Psoas muscle (tissue), 8 donors: ENCODE measurements around the gene PCNX4. TPM values are rescaled to one million over a fixed set of nuclear protein-coding genes. Genes with fewer than 3 reads are reported as not detected.
A peak's percentile ranks its signal among the peaks of the same experiment; 100 is the strongest.

Experiments
- ATAC-seq, 4 donors: fragments of 200-7000 bp; cut with Tn5 transposase; one replicate each; pipeline ENCODE4 v1.9.1; 2020; ENCODE audit warnings: moderate library complexity in 3 of 4, mild to moderate bottlenecking in 2 of 4
- DNase-seq, 2 donors: peaks; one replicate each; pipeline ENCODE4 v3.0.0-alpha.2; 2020
- H3K27ac ChIP-seq: fragments of 200-600 bp; one replicate; pipeline ENCODE4 v1.8.0; 2022
- H3K27me3 ChIP-seq, 3 donors: fragments of 200-600 bp in 1 of 3; one replicate each; pipeline versions ENCODE4 v1.6.1 to v1.8.0; 2013 to 2022; ENCODE audit warnings: low read length in 2 of 3, mild to moderate bottlenecking in 2 of 3, moderate library complexity in 1 of 3; ENCODE audit not compliant: insufficient read depth in 3 of 3
- H3K36me3 ChIP-seq, 2 donors: fragments of 200-600 bp in 1 of 2; one replicate each; pipeline versions ENCODE4 v1.6.1 to v1.8.0; 2013 to 2022; ENCODE audit warnings: low read depth in 1 of 2, mild to moderate bottlenecking in 1 of 2, moderate library complexity in 1 of 2; ENCODE audit not compliant: insufficient read depth in 1 of 2
- H3K4me1 ChIP-seq: fragments of 200-600 bp; one replicate; pipeline ENCODE4 v1.8.0; 2022
- H3K4me3 ChIP-seq: fragments of 200-600 bp; one replicate; pipeline ENCODE4 v1.8.0; 2022; ENCODE audit warnings: mild to moderate bottlenecking
- H3K9me3 ChIP-seq: fragments of 200-600 bp; one replicate; pipeline ENCODE4 v1.8.0; 2022
- WGBS, 3 donors: extraction: QIAGEN DNeasy Blood & Tissue Kit; methylation state at CpG; one replicate each; pipeline versions ENCODE4 v1.1.6 to v1.1.7; 2013; 5-methylcytosine and 5-hydroxymethylcytosine counted together
- intact Hi-C, 2 donors: fragments of 100-400 bp; cut with DNase I; formaldehyde crosslinking; loops; one replicate each; pipeline versions ENCODE4 v1.11.0 to v1.14.2; 2022
- polyA plus RNA-seq, 3 donors: library from polyadenylated mRNA; stranded (reverse); fragments of 200-250 nt; gene quantifications; one replicate each; pipeline ENCODE4 v1.2.3, GENCODE V29; 2013
- total RNA-seq, 4 donors: library from RNA; stranded (reverse); fragmentation: NEBNext Ultra II Directional in 2 of 4; extraction: Animal tissue kit (Norgen Biotek cat#: 25700) in 2 of 4; gene quantifications; one replicate each; pipeline versions ENCODE4 v1.2.1 to v1.2.4, GENCODE V29; 2021 to 2023
- TF ChIP-seq, protein P1 (sequence below): fragments of 200-600 bp; IDR thresholded peaks from one replicate; pipeline ENCODE4 v1.8.0; 2022; ENCODE audit warnings: antibody characterized with exemption
- donor health status: healthy with polysubstance abuse.
- donor health status: DM: no; HTN: no; CAD: no; lungs with moderate emphysema.
- donor health status: Bipolar disorder and iron deficiency.
- donor health status: healthy.
- donor health status: DM: yes; HTN: yes; CAD: no.
- donor health status: DM: no; HTN: no; CAD: no.
- donor health status: DM: no; HTN: no; CAD: no.
- donor health status: DM: yes; HTN: yes; CAD: no.

PCNX4 gene
- total and polyA plus RNA-seq, 7 donors = 13.0 to 41.4 (median 24.4) TPM

- TF ChIP-seq, protein P1, sequence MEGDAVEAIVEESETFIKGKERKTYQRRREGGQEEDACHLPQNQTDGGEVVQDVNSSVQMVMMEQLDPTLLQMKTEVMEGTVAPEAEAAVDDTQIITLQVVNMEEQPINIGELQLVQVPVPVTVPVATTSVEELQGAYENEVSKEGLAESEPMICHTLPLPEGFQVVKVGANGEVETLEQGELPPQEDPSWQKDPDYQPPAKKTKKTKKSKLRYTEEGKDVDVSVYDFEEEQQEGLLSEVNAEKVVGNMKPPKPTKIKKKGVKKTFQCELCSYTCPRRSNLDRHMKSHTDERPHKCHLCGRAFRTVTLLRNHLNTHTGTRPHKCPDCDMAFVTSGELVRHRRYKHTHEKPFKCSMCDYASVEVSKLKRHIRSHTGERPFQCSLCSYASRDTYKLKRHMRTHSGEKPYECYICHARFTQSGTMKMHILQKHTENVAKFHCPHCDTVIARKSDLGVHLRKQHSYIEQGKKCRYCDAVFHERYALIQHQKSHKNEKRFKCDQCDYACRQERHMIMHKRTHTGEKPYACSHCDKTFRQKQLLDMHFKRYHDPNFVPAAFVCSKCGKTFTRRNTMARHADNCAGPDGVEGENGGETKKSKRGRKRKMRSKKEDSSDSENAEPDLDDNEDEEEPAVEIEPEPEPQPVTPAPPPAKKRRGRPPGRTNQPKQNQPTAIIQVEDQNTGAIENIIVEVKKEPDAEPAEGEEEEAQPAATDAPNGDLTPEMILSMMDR = no peak
- H3K36me3 ChIP-seq = no peaks in the 10 kb centered on the region
- no peak overlapping the region for H3K27ac ChIP-seq
- no peak for DNase-seq
- H3K4me1 ChIP-seq = no peaks in the 10 kb centered on the region
- no peak overlapping the region for H3K4me3 ChIP-seq
- 40 to 66% (median 51%) methylated on average over 2 of the region's 2 CpGs for WGBS, 3 donors
- H3K9me3 ChIP-seq = peaks cover 7% of the 10 kb centered on the region
- ATAC-seq = no peak
- intact Hi-C loops = loop anchor here (10.0 kb wide), 2 partner anchors 129 to 369 kb away; no protein-coding TSS in a partner anchor
- H3K27me3 ChIP-seq = no peaks in the 10 kb centered on the region
These were observed 104.6 kb downstream of the PCNX4 start for GRCh38 chr14:60196291-60196690.

DNA sequence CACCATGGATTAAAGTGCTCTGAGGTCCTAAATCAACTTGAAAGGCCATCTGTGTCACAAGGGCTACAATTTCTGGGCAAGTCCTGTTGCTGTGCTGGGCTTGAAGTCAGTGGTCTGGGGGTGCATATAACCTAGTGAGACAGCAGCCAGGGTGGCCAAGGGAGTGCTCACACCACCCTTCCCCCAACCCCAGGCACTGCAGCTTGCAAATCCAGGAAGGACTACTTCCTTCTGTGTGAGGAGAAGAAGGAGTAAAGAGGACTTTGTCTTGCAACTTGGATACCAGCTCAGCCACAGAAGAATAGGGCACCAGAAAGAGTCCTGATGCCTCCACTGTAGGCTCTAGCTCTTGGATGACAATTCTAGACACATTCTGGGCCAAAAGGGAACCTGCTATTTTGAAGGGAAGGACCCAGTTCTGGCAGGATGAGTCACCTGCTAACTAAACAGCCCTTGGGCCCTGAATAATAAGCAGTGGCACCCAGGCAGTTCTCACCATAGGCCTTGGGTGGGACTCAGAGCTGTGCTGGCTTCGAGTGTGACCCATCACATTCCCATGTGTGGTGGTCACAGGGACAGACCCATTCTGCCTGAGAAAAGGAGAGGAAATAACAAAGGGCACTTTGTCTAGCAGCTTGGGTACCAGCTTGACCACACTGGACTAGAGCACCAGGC is 106.0 kb downstream of the PCNX4 start:
- Histone ChIP-seq H3K4me1 (no peaks in the 10 kb centered on the region), H3K27me3 (no peaks in the 10 kb centered on the region), H3K36me3 (no peaks in the 10 kb centered on the region), H3K4me3 (no peak overlapping the region), H3K27ac (no peak overlapping the region), H3K9me3 (peaks cover 7% of the 10 kb centered on the region)
- 79 to 92% (median 89%) methylated on average over 1 of the region's 1 CpG for WGBS, 3 donors
- ATAC-seq (peak in 1 of 4 donors; percentile 28), DNase-seq (no peak)
- intact Hi-C loops = loop anchor here (10.0 kb wide), 2 partner anchors 127 to 367 kb away; no protein-coding TSS in a partner anchor
- TF ChIP-seq, protein P1 = no peak

DNA sequence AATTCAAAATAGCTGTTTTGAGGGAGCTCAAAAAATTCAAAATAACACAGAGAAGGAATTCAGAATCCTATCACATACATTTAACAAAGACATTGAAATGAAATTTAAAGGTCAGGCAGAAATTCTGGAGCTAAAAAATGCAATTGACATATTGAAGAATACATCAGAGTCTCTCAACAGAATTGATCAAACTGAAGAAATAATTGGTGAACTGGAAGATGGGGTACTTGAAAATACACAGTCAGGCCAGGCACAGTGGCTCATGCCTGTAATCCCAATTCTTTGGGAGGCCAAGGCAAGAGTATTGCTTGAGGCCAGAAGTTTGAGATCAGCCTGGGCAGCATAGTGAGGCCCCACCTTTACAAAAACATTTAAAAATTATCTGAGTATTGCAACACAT is 107.6 kb downstream of the PCNX4 start:
- DNase-seq = no peak
- H3K27me3 ChIP-seq = no peaks in the 10 kb centered on the region
- no peak overlapping the region for H3K4me3 ChIP-seq
- no peak overlapping the region for H3K27ac ChIP-seq
- no peak for ATAC-seq
- H3K36me3 ChIP-seq = no peaks in the 10 kb centered on the region
- intact Hi-C loops = loop anchor here (10.0 kb wide), 2 partner anchors 125 to 365 kb away; no protein-coding TSS in a partner anchor
- H3K4me1 ChIP-seq = peaks cover 9% of the 10 kb centered on the region
- H3K9me3 ChIP-seq = peaks cover 7% of the 10 kb centered on the region
- TF ChIP-seq, protein P1 = no peak

- peaks cover 7% of the 10 kb centered on the region for H3K9me3 ChIP-seq
- ATAC-seq (peak in 3 of 4 donors; percentile 11 to 56 (median 36)), DNase-seq (no peak)
- intact Hi-C loops = no loop called here
- no peaks in the 10 kb centered on the region for H3K36me3 ChIP-seq
- H3K27me3 ChIP-seq = no peaks in the 10 kb centered on the region
- peak overlapping the region; percentile 3 for H3K4me3 ChIP-seq
- 18 to 29% (median 21%) methylated on average over 8 of the region's 8 CpGs for WGBS, 3 donors
- TF ChIP-seq, protein P1 = no peak
- H3K4me1 ChIP-seq = peaks cover 12% of the 10 kb centered on the region
- H3K27ac ChIP-seq = peak overlapping the region; percentile 66
These were observed 112.5 kb downstream of the PCNX4 start for GRCh38 chr14:60204104-60204842.
